Cardiac septum (tissue), 1 donor: Measurements from ENCODE around the gene SMIM45. TPM values are rescaled to one million over a fixed set of nuclear protein-coding genes. Genes with fewer than 3 reads are reported as not detected.

ENCODE experiments used
- DNase-seq: peaks from one replicate; pipeline ENCODE4 v3.0.0-alpha.2; 2020; ENCODE audit warnings: low spot score
- intact Hi-C: fragments of 100-400 bp; cut with DNase I; formaldehyde crosslinking; loops from one replicate; pipeline ENCODE4 v1.14.0; 2022
- total RNA-seq: library from RNA; stranded (reverse); fragmentation: NEBNext Ultra II Directional; extraction: Animal tissue kit (Norgen Biotek cat#: 25700); gene quantifications from one replicate; pipeline ENCODE4 v1.2.1, GENCODE V29; 2021
- donor health status: DM: no; HTN: no; CAD: no.

SMIM45 gene

DNA sequence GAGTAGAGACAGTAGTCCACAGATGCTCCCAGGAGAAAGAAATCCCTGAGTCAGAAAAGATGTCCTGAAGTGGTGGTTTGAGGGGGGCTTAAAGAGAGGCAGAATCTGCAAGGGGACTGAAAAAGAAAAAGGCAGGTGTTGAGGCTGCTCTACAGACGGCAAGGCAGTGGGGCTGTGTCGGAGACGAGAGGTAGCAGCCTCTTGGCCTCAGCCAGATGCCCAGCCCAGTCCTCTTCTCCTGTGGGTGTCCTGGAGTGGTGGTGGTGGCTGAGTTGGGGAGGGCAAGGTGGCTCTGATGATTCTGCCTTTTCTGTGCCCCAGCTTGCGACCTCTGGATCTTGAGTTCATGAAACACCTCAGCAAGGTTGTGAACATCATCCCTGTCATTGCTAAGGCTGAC lies 37.3 kb downstream of the SMIM45 start:
- DNase-seq: no peak
- intact Hi-C loops: no loop called here

- intact Hi-C loops: no loop called here
- DNase-seq: no peak
These were observed 39.2 kb downstream of the SMIM45 start for GRCh38 chr22:41991111-41991510.

DNA sequence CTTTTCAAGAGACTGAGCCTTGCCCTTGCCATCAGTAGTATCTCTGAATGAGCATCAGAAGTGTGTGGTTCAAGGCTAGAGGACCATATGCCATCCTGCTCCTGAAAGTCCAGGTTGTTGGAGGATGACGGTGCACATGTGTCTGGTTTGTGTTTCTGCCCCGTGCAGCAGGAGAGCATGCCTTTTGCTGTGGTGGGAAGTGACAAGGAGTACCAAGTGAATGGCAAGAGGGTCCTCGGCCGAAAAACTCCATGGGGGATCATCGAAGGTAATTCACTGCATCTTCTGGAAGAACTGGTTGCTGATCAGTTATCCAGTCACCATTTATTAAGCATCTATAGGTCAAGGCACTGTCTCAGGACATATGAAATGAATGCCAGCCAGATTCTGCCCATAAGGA lies 40.5 kb downstream of the SMIM45 start:
- no peak for DNase-seq
- intact Hi-C loops: no loop called here

- intact Hi-C loops: no loop called here
- no peak for DNase-seq
These were observed 43.3 kb downstream of the SMIM45 start for GRCh38 chr22:41995211-41995610.

- DNase-seq: no peak
- intact Hi-C loops: no loop called here
These were observed 44.9 kb downstream of the SMIM45 start for GRCh38 chr22:41996826-41997225.

GRCh38 chr22:41998361-41999261 lies 46.7 kb downstream of the SMIM45 start, which contains the start of gene WBP2NL:
Gene WBP2NL, plus strand, starts transcription at chr22:41998788. Its CDS starts 31 bp downstream, at chr22:41998819.
- intact Hi-C loops: no loop called here
- DNase-seq: peak; percentile 92

DNA sequence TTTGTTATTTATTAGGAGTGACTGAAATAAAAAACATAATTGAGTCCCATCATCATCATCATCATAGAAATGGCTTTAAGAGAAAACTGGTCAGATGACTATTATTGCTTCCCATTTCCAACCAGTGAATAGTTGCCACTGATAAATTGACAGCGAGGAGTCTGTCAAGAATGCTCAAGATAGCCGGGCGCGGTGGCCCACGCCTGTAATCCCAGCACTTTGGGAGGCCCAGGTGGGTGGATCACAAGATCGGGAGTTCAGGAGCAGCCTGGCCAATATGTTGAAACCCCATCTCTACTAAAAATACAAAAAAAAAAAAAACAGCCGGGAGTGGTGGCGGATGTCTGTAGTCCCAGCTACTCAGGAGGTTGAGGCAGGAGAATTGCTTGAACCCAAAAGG lies 48.5 kb downstream of the SMIM45 start:
- intact Hi-C loops: no loop called here
- no peak for DNase-seq

- intact Hi-C loops: no loop called here
- DNase-seq: no peak
These were observed 49.2 kb downstream of the SMIM45 start for GRCh38 chr22:42001121-42001520.

GRCh38 chr22:42001706-42002105 lies 49.8 kb downstream of the SMIM45 start:
- DNase-seq: no peak
- intact Hi-C loops: no loop called here

- intact Hi-C loops: no loop called here
- DNase-seq: no peak
These were observed 56.0 kb downstream of the SMIM45 start for GRCh38 chr22:42007922-42008321.

Other genes starting within 250 kb of the SMIM45 start
- 2.9 TPM for gene CCDC134, start 151.5 kb upstream of the SMIM45 start, total RNA-seq
- 105 TPM for gene SREBF2, start 119.0 kb upstream of the SMIM45 start, total RNA-seq
- gene SHISA8, start 37.1 kb upstream of the SMIM45 start, total RNA-seq: not detected
- gene TNFRSF13C, start 25.3 kb upstream of the SMIM45 start, total RNA-seq: 0.08 TPM
- gene CENPM, start 5.0 kb upstream of the SMIM45 start, total RNA-seq: 0.24 TPM
- not detected for gene SEPTIN3, start 17.3 kb downstream of the SMIM45 start, total RNA-seq
- 0.73 TPM for gene WBP2NL, start 46.6 kb downstream of the SMIM45 start, total RNA-seq
- gene NAGA, start 118.7 kb downstream of the SMIM45 start, total RNA-seq: 11.2 TPM
- gene PHETA2, start 122.1 kb downstream of the SMIM45 start, total RNA-seq: 4.5 TPM
- gene SMDT1, start 127.5 kb downstream of the SMIM45 start, total RNA-seq: 123 TPM
- 183 TPM for gene NDUFA6, start 138.6 kb downstream of the SMIM45 start, total RNA-seq
- 0.35 TPM for gene CYP2D6, start 178.7 kb downstream of the SMIM45 start, total RNA-seq